Cerebellar nuclear complex (tissue), 1 donor: ENCODE data around the gene SOD2.
"Not testable (repeated sequence)": the region's sequence is repeated elsewhere in the genome, so short reads cannot be mapped to it uniquely, and the experiment has no call there.

ENCODE experiments used
- DNase-seq, 2 experiments: peaks; one replicate each; lab custom pipeline; 2025; lab: John Stamatoyannopoulos, UW

The SOD2 gene

DNA sequence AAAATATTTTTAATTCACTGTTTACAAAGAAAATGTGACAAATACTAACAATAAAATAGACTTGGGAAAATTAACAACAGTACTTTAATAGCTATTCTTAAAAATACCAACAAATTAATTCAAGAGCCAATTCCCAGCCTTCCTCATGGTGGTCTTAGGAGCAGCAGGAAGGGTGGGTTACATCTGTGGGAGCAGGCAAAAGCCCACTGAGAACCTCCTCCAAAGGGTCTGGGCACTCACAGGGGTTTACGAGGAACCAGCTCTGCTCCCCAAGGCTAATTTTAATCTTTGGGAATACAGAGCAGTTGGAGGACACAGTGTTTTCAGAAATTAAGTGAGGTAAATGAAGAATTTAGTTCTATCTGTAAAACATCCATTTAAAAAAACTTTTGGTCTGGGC, 10.2 kb downstream of the SOD2 start:
- DNase-seq = no peak

DNA sequence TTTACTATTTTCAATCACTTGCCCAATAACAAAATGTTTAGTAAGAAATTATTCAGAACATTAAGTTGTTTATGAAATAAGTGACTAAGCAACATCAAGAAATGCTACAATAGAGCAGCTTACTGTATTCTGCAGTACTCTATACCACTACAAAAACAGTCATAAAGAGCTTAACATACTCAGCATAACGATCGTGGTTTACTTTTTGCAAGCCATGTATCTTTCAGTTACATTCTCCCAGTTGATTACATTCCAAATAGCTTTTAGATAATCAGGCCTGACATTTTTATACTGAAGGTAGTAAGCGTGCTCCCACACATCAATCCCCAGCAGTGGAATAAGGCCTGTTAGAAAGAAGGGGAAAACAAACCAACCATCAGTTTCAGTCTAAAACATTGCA, 10.7 kb downstream of the SOD2 start:
- DNase-seq = no peak

DNA sequence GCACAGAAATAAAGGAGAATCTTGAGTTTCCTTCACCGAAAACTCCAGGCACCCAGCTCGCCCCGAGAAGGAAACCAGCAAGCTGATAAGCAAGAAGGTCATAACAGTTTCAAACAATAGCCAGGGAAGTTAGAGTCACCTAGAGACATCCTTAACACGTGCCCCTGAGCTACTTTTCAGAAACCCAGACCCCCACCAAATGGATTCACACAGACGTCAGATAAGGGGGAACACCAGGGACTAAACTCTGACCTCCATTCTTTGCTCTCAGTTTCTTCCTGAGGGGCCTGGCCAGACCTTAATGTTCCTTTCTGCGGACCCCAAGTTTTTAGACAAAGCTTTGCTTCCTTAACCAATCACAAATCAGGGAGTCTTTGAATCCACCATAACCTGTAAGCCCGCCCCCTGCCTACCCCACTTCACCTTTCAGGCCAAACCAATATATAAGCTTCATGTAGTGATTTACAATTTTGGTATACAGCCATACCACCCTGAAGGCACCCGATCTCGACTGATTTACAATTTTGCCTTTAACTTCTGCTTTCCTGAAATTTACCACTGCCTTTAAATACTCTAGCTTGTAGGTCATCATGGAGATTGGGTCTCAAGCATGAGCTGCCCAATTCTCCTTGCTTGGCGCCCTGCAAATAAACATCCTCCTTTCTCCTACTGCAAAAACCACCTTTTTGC, 11.7 kb downstream of the SOD2 start:
- DNase-seq = no peak

DNA sequence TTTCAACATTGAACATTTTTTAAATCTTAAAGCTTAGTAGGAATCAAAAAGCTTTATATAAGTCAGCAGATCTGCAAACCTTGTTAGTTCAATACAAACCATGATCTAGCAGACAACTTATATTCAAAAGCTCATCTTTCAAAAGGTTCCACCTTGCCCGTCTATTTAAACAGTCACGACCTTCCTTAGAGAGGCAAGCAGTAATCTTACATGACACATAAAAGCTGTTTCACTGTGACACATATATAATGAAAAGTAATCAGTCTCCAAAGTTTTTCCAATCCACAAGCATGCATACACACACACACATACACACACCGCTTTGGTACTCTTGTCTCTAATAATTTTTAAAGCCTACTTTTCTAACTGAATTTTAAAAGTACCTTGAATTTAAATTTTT, 12.9 kb downstream of the SOD2 start:
- no peak for DNase-seq

DNA sequence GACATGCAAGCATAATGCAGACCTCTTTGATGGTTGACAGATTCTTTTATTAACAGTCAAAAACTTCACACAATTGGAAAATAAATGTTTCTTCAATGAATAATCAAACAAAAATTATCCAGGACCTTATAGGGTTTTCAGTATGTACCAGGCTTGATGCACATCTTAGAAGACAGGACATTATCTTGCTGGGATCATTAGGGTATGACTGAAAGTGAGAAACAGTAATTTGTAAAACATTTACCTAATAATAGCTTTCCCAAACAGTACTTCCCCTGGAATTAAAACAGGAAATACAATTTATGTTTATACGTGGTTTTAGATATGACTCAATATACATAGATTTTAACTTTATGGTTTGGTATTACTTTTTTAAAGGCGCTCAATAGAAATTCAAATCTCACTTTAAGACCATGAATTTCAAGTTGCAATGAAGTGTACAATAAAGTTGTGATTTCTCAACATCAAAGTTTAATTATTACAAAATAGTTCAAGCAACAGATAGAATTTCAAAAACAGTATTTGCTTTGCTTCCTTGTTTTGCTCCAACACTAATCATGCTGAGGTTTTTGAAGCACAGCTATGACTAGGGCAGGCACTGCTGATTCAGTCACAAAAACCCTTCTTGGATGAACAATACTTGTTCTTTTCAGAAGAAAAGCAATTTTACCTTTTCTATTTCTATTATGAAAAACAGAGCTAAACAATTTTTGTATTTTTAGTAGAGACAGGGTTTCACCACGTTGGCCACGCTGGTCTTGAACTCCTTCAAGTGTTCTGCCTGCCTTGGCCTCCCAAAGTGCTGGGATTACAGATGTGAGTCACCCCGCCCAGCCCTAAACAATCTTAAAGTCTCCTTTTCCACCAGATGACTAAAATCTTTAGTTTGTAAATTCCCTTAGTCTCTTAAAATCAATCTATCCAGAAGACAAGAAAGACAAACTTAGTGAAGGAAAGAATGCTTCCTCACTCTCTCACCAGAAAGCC, 13.7 kb downstream of the SOD2 start:
- DNase-seq = no peak

DNA sequence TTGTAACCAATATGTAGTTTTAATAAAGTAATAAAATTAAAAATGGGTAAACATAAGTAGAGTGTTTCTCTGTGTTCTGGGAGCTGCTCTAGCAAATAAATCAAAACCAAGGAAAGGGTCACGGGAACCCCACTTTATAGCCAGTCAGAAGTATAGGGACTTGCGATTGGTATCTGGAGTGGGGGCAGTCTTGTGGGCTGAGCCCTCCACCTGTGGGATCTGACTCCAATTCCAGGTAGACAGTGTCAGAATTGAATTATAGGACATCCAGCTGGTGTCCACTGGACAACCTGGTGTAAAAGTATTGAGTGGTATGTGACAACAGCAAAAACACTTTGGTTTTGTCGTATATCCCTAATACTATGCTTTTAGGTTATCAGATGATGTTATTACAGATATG, 14.5 kb downstream of the SOD2 start:
- no peak for DNase-seq

DNA sequence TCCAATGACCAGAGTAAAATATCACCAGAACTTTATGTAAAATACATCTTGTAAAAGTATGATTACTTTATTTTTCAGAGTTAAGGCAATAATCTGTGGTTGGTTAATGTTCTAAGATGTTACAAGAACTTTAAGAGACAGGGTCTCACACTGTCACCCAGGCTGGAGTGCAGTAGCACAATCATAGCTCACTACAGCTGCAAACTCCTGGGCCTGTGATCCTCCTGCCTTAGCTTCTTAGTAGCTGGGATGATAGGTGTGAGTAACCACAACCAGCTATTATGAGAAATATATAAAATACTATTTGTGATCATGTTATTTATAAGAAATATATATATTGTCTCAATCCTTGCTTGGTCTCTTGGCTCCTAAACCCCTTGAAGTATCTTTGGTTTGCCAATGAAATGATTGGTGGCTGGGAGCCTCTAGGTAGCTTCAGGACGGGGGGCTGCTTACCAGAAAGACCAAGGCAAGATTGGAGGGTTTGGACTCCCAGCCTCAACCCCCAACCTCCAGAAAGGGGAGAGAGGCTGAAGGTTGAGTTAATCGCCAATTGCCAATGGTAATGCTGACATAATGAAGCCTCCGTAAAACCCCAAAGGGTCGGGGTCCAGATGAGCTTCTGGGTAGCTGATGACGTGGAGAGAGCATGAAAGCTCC, 15.4 kb downstream of the SOD2 start:
- no peak for DNase-seq

DNA sequence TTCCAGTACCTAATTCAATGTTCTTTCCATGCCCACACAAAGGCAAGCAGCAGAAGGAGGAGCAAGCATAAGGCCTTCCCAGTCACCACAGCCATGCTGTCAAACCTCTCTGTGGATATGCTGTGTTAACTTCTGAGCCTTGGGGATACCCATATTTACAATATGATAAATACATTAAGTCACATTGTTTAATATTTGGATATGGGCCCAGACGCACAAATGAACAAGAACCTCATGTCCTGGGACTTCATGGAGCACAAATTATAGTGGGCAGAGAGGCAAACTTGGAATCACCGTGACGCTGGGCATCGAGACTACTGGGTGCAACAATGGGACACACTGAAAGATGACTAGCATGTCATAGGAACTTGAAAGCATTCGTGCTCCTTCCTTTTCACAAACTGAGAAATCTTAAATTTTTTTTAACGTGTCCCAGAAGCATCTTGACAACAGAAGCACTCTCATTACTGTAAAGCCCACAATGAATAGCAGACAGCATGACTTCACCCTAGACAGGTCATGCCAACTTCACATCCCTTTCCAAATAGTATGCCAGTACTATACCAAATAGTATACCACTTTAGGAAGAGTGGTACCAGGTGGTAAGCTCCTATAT, 16.0 kb downstream of the SOD2 start:
- no peak for DNase-seq

DNA sequence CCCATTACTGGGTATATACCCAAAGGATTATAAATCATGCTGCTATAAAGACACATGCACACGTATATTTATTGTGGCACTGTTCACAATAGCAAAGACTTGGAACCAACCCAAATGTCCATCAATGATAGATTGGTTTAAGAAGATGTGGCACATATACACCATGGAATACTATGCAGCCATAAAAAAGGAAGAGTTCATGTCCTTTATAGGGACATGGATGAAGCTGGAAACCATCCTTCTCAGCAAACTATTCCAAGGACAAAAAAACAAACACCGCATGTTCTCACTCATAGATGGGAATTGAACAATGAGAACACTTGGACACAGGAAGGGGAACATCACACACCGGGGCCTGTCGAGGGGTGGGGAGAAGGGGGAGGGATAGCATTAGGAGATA, 16.8 kb downstream of the SOD2 start:
- not testable (repeated sequence) for DNase-seq

DNA sequence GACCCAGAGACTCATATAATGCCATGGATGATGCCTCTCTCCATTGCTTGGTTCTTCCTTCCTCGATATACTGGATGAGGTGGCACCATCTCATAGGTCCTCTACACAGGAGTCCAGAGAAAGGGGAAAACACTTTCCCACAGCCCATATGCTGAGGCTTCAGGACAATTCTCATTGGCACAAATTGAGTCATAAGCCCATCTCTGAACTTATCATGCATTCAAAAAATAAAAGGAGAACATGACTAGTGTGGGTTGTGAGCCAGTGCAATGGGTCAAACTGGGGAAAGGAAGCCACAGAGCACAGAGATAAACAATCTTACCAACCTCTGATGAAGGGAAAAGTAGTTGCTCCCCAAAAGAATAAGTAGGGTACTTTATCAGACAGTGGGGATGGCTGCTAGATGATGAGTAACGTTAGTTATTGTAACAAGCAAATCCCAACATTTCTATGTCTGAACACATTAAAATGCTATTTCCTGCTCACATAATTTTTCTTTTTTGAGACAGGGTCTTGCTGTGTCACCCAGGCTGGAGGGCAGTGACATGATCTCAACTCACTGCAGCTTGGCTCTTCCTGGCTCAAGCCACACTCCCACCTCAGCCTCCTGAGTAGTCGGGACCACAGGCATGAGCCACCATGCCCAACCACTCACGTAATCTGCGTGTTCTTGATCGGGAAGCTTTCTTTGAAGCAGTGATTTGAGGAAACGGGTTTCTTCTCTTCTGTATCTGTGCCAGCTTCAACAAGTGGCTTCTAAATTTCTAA, 27.0 kb downstream of the SOD2 start:
- DNase-seq = no peak

DNA sequence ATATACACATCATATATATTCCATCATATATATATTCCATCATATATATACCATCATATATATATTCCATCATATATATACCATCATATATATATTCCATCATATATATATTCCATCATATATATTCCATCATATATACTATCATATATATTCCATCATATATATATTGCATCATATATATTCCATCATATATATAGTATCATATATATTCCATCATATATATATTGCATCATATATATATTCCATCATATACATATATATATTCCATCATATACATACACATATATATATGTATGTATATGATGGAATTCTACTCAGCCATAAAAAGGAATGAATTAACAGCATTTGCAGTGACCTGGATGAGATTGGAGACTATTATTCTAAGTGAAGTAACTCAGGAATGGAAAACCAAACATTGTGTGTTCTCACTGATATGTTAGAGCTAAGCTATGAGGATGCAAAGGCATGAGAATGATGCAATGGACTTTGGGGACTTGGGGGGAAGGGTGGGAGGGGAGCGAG, 29.6 kb downstream of the SOD2 start:
- DNase-seq = not testable (repeated sequence)

DNA sequence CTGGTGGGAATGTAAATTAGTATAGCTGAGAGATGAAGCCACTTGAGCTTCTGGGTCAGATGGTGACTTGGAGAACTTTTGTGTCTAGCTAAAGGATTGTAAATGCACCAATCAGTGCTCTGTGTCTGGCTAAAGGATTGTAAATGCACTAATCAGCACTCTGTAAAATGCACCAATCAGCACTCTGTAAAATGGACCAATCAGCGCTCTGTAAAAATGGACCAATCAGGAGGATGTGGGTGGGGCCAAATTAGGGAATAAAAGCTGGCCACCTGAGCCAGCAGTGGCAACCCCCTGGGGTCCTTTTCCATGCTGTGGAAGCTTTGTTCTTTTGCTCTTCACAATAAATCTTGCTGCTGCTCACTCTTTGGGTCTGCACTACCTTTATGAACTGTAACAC, 31.1 kb downstream of the SOD2 start:
- not testable (repeated sequence) for DNase-seq

DNA sequence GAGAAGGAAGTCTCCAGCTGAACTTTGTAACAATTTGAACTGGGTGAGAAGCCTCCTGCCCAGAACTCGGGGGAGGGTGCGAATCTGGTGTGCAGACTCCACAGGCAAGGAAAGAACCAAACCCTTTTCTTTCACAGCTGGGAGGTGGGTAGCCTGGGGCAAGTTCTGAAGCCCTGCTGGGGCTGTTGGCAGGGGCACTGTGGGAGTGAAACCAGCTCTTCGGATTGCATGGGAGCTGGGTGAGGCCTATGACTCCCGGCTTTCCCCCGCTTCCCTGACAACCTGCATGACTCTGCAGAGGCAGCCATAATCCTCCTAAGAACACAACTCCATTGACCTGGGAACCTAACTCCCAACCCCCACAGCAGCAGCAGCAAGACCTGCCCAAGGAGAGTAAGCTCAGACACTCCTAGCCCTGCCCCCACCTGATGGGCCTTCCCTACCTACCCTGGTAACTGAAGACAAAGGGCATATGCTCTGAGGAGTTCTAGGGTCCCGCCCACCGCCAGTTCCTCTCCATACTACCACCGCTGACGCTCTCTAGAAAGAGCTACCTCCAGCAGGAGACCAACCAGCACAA, 37.5 kb downstream of the SOD2 start:
- no peak for DNase-seq

DNA sequence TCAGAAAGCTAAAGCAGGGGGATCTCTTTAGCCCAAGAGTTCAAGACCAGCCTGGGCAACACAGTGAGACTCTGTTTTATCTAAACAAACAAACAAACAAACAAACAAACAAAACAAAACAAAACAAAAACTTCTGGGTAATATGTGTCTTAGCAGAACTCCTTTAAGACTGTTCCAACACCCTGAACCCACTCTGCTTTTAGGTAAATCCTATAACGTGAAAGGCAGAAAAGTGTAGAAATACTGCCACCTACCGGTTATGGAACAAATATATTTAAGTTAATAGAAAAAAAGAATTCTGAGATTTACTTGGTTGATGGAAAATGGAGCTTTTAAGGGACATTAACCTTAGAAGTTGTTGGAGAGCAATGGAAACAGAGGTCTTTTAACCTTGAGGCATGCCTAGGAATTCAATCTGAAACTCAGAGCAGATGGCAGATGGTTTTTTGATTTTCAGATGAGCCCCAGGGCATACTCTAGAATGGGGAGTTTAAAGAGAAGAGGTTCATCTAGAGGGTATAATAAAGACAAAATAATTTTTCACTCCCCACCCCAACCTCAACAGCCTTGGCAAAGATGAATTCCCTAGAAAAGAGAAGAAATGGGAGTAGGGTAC, 38.5 kb downstream of the SOD2 start:
- no peak for DNase-seq

DNA sequence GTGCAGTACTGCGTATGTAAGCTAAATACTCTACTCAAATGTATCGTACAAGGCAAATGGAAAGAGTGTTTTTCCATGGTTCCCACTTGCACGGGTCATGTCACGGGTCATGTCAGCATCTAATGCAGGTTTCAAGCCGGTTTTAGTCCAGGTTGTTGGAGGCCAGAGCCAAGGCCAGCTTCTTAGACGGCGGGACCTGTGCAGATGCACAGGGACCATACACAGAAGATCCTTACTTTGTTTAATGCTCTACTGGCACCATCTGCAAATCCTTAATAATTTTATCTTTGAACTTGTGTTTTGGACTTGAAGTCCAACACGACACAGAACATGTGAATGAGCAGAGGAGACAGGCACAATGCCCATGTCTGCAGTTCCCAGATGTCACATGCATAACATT, 42.7 kb downstream of the SOD2 start:
- DNase-seq = no peak

DNA sequence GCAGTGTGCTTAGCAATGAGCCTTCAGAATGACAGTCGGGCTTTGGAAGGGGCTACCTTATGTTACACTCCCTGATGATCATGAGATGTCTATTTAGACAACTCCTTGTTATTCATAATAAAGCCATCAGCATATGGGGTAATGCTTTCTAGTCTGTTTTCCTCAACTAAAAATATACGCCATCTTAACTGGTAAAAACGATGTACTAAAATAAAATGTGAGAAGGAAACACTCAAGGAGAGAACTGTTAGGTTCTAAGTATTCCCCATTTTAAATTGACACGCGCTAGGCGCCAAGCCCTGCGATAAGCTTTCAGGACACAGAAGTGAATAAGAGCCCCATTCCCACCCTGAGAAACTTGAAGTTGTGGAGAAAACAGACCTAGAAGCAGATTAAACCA, 43.6 kb downstream of the SOD2 start:
- DNase-seq = no peak

DNA sequence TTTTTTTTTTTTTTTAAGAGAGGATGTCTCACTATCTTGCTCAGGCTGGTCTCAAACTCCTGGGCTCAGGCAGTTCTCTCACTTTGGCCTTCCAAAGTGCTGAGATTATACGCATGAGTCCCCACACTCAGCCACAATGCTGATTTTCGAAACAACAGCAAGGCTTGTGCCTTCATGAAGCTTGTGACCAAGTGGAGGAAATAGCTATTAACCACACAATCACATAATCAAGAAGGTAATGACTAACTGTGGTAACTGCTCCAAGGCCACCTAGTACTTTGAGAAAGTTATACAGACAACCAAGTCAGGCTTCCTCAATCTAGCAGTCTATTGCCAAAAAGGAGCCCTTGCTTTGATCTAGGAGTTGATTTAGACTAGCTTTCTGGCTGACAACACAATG, 46.3 kb downstream of the SOD2 start:
- DNase-seq = no peak

DNA sequence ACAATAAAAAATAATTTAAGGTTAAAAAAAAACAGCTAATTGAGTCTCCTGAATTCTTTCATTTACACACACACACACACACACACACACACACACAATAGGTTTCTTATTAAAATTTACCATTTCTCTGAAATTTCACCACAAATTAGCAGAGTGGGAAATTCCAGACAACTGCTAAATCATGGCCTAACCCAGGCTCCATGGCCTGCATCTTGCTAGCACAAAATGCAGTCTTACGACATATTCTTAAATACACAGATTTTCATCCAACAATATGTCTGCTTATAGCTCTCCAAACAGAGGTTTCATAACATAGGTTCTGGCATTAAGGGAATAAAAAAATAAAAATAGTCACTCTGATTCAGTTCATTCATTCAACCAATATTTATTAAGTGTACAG, 46.9 kb downstream of the SOD2 start:
- no peak for DNase-seq

DNA sequence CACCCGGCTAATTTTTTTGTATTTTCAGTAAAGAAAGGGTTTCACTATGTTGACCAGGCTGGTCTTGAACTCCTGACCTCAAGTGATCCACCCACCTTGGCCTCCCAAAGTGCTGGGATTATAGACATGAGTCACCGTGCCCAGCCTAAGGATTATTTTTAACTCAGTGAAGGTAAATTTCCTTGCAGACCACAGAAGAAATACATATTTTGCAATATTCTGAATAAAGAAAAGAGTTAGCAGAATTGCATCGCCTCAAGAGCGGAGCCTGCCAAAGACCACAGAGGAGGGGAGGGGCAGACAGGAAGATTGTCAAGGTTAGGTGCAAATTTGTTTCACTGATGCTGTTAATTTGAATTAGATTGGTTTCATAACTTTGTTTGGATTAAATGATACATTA, 47.4 kb downstream of the SOD2 start:
- no peak for DNase-seq
